ENCODE results near the gene RNU6-1.

Gene RNU6-1

DNA sequence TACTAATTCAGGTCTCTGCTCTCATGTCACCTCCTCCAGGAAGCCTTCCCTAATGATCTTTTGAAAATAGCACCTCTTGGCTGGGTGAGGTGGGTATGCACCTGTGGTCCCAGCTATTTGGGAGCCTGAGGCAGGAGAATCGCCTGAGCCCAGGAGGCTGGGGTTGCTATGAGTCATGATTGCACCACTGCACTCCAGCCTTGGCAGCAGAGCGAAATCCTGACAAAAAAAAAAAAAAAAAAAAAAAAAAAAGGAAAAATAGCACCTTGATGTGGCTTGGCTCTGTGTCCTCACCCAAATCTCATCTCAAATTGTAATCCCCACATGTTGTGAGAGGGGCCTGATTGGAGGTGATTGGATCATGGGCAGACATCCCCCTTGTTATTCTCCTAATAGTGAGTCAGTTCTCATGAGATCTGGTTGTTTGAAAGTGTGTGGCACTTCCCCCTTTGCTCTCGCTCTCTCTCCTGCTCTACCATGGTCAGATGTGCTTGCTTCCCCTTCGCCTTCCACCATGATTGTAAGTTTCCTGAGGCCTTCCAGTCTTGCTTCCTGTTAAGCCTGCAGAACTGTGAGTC is 11.2 kb upstream of the RNU6-1 start:
- TF ChIP-seq CTCF (IDR thresholded peaks at IDR 0.05; ENCODE audit: control insufficient read depth, insufficient read depth, low read depth, low read length, missing control alignments) = no peak
- no peak for DNase-seq (ENCODE audit: low read depth)
- no peak overlapping the region for H3K4me3 ChIP-seq (ENCODE audit: control insufficient read depth, low read depth, low read length)

- no peak overlapping the region for H3K4me3 ChIP-seq (ENCODE audit: control insufficient read depth, low read depth, low read length)
- no peak for TF ChIP-seq CTCF (IDR thresholded peaks at IDR 0.05; ENCODE audit: control insufficient read depth, insufficient read depth, low read depth, low read length, missing control alignments)
- no peak for DNase-seq (ENCODE audit: low read depth)
Measured at GRCh38 chr15:67850336-67850735, 10.5 kb upstream of the RNU6-1 start.

- no peak for TF ChIP-seq CTCF (IDR thresholded peaks at IDR 0.05; ENCODE audit: control insufficient read depth, insufficient read depth, low read depth, low read length, missing control alignments)
- no peak for DNase-seq (ENCODE audit: low read depth)
Measured at GRCh38 chr15:67849538-67849937, 9.7 kb upstream of the RNU6-1 start.

GRCh38 chr15:67845974-67846373 is 6.1 kb upstream of the RNU6-1 start:
- TF ChIP-seq CTCF (IDR thresholded peaks at IDR 0.05; ENCODE audit: control insufficient read depth, insufficient read depth, low read depth, low read length, missing control alignments) = no peak
- H3K4me3 ChIP-seq (ENCODE audit: control insufficient read depth, low read depth, low read length) = no peak overlapping the region
- DNase-seq (ENCODE audit: low read depth) = no peak

More at GRCh38 chr15:67849538-67849937, 9.7 kb upstream of the RNU6-1 start:
- H3K4me3 ChIP-seq (ENCODE audit: control insufficient read depth, low read depth, low read length) = no peak overlapping the region

DNA sequence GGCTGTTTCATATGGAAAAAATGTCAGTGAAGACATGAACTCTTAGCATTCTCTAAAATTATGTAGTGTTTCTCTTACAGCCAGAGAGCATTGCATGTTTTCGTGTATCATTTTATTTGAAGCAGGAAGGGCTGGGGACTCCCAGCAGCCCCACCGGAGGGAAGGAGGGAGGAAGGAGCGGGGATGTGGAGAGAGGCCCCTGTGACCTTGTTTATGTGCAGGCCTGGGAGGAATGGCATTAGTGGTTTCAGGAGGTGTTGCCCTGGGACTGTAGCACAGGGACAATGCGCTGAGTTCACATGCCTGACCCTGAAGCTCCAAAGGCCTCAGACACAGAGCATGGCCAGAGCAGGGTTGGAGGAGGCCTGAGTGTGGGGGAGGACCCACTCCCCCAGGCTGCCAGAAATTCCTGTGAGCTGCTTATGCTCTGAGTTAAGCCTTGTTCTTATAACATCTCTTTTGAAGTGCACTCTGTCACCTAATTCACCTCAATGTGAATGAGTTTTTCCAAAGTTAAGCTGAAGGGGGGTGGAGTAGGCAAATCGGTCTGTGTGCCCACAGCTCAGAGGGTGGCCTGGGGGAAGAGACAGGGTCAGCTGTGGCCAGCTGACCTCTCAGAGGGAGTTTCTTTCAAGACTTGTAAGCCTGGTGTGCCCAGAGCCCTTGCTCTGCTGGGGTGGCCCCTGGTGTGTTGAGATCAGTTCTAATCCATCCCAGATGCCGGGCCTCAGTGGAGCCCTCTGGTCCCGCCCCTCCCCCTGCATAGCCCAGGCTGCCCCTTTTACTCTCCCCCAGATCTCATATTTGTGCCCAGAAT is 3.9 kb upstream of the RNU6-1 start:
- H3K4me3 ChIP-seq (ENCODE audit: control insufficient read depth, low read depth, low read length) = no peak overlapping the region
- no peak for DNase-seq (ENCODE audit: low read depth)
- TF ChIP-seq CTCF (IDR thresholded peaks at IDR 0.05; ENCODE audit: control insufficient read depth, insufficient read depth, low read depth, low read length, missing control alignments) = no peak

DNA sequence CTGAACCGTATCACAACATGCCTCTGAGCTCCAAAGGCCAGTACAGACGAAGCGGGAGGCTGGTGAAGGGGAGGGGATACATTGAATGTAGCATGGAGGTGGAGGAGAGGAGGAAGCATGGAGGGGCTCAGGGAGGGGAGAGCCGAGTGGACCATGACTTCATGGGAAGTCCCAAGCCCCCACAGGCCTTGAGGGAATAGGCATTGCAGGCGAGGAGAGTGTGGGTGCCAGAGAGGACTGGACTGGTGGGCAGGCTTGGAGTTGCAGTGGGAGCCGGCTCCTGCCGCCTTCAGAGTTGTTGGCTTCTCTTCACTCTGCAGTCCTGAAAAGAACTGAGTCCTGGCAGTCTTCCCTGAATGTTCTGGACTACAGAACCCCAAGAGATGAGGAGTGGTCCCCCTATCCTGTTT is 3.3 kb upstream of the RNU6-1 start:
- TF ChIP-seq CTCF (IDR thresholded peaks at IDR 0.05; ENCODE audit: control insufficient read depth, insufficient read depth, low read depth, low read length, missing control alignments) = no peak
- no peak for DNase-seq (ENCODE audit: low read depth)
- no peak overlapping the region for H3K4me3 ChIP-seq (ENCODE audit: control insufficient read depth, low read depth, low read length)
